ENCODE data around the gene SEC24A.
A peak's percentile ranks its signal among the peaks of the same experiment; 100 is the strongest.

Gene SEC24A

DNA sequence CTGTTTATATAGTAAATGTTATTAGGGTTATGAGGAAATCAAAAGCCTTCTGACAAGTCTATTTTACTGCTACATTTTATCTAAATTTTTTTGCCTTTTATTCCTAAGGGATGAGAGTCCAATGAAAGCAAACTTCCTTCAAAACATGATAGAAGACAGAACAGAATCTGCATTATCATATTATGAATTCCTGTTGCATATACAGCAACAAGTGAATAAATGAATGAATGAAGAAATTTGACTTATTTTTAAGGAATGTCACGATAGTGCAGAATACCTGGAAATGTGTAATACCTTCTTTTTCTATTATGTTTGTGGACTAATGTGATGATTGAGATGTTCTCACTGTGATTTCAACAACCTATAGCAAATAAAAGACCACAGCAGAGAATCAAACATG is 76.3 kb downstream of the SEC24A start:
- no peak overlapping the region for H3K4me3 ChIP-seq (ENCODE audit: low read depth, low read length)
- no peak for TF ChIP-seq CTCF (IDR thresholded peaks at IDR 0.05; ENCODE audit: low read depth, low read length, missing control alignments)
- no peak for DNase-seq (ENCODE audit: low read depth)

DNA sequence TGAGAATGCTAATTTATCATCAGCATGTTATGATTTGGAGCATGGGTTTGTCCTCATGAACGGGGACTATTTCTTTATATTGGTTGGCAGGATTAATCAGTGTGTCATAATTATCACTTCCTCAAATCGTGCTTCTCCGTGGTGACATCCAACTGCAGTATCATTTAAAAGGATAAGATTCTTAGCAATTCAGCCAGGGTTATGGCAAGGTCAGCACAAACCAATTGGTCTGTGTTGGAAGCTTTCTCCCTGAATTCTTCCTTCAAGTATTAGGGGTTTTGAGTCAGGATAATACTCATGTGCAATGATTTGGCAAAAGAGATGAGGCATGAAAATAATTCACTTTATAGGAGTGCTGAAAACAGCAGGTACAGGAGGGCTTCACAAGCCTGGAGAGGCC is 84.2 kb downstream of the SEC24A start:
- no peak for DNase-seq (ENCODE audit: low read depth)
- no peak overlapping the region for H3K4me3 ChIP-seq (ENCODE audit: low read depth, low read length)
- TF ChIP-seq CTCF (IDR thresholded peaks at IDR 0.05; ENCODE audit: low read depth, low read length, missing control alignments): no peak

DNA sequence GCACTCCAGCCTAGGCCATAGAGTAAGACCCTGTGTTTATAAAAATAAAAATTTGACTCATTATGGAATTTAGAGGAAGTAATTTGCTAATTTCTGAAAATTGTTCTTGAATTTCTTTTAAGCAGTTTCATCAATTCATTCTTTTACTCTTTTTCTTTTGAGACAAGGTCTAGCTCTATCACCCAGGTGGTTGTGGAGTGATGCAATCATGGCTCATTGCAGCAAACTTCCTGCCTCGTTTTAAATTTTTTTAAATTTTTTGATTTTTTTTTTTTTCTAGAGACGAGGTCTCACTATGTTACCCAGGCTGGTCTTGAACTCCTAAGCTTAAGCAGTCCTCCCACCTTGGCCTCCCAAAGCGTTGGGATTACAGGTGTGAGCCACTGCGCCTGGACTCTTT is 86.7 kb downstream of the SEC24A start:
- no peak overlapping the region for H3K4me3 ChIP-seq (ENCODE audit: low read depth, low read length)
- no peak for DNase-seq (ENCODE audit: low read depth)
- TF ChIP-seq CTCF (IDR thresholded peaks at IDR 0.05; ENCODE audit: low read depth, low read length, missing control alignments): no peak

DNA sequence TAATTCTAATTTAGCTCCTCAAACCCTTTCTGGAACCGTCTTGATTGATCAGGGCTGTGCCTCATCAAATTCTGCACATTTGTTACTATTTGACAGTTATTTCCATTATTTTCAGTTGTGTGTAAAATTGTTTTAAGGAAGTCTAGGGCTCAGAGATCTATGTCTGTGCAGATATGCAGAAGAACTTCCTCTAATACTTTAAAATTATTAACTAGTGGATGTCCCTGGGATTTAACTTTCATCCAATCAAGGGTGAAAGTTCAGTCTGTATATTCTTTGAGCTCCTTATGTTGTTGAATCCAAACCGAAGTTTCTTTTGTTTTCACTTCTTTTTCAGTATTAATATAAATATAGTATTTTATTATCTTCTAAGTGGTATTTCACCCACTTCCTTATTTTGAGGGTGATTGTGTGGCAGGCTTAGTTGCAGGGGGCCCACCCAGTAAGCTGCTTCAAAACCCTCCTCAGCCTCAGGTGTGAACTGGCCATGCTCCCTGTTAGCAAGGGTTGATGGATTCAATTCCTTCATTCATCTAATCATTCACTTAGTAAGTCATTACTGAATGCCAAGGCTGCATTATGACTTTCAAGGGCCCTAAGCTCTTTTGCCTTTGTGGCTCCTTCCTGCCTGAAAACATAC is 87.7 kb downstream of the SEC24A start:
- H3K4me3 ChIP-seq (ENCODE audit: low read depth, low read length): no peak overlapping the region
- DNase-seq (ENCODE audit: low read depth): no peak
- no peak for TF ChIP-seq CTCF (IDR thresholded peaks at IDR 0.05; ENCODE audit: low read depth, low read length, missing control alignments)

DNA sequence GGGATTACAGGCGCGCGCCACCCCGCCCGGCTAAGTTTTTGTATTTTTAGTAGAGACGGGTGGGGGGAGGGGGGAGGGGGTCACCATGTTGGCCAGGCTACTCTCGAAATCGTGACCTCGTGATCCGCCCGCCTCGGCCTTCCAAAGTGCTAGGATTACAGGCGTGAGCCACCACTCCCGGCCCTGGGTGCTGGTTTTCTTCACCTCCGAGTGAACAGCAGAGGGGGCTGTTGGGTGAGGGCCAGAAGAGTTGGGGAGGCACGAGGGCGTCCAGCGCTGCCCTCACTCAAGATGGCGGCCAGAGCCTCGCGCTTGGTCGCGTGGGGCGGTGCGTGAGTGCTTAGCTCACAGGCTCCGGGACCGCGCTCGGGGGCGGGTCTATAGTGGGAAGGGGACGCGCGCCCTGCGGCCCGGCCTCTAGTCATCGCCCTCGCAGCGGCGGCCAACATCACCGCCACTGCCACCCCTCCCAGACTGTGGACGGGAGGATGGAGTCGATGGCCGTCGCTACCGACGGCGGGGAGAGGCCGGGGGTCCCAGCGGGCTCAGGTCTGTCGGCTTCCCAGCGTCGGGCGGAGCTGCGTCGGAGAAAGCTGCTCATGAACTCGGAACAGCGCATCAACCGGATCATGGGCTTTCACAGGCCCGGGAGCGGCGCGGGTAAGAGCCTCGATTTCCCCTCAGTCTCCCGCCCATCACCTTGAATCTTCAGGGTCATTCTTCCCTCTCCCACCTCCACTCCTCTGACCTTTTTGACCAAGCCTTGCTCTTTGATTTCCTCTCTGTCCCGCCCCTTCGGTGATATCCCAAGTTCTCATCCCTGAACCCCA is 89.8 kb downstream of the SEC24A start, which contains the start of gene CAMLG:
CAMLG (plus strand) TSS at position 416 of the 830 bp plus-strand sequence; CDS start at position 489, 73 bp downstream.
- H3K4me3 ChIP-seq (ENCODE audit: low read depth, low read length): peak within 1 kb of the TSS; percentile 73
- DNase-seq (ENCODE audit: low read depth): peak; percentile 95
- peak; percentile 74 for TF ChIP-seq CTCF (IDR thresholded peaks at IDR 0.05; ENCODE audit: low read depth, low read length, missing control alignments)

GRCh38 chr5:134738963-134739661 is 90.5 kb downstream of the SEC24A start:
- peak; percentile 29 for TF ChIP-seq CTCF (IDR thresholded peaks at IDR 0.05; ENCODE audit: low read depth, low read length, missing control alignments)
- H3K4me3 ChIP-seq (ENCODE audit: low read depth, low read length): peak overlapping the region; percentile 73
- no peak for DNase-seq (ENCODE audit: low read depth)
